ENCODE measurements around the gene PRSS27.
"Not testable (repeated sequence)": the region's sequence is repeated elsewhere in the genome, so short reads cannot be mapped to it uniquely, and the experiment has no call there.

Gene PRSS27

DNA sequence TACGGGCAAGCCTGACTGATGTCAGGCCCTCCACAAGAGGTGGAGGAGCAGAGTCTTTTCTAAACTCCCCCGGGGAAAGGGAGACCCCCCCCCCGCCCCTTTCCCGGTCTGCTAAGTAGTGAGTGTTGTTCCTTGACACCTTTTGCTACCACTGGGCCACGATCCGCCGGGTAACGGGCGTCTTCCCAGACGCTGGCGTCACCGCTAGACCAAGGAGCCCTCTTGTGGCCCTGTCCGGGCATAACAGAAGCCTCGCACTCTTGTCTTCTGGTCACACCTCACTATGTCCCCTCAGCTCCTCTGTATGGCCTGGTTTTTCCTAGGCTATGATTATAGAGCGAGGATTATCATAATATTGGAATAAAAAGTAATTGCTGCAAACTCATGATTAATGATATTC is 50.0 kb downstream of the PRSS27 start:
- DNase-seq, result peak in 3 of 4 experiments; percentile 26 to 48 (median 33)

GRCh38 chr16:2669587-2669986 is 50.4 kb downstream of the PRSS27 start:
- not testable (repeated sequence) for DNase-seq

DNA sequence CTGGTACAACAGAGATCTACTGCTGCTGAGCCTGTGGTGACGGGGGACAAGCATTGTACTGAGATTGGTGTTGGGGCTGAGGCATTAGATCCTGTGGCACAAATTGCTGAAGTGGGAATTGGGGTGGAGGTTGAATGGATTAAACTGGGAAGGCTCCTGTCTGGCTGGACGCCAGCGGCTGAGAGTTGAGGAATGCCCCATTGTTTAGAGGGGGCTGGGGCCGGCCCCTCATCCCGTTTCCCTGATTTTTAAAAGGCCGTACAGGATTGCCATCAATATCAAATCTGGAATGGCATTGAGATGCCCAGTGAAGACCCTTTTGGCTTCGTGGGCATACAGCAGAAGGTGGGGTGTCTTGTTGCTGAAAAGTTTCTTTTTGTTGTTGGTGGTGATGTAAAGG is 53.4 kb downstream of the PRSS27 start:
- not testable (repeated sequence) for DNase-seq

GRCh38 chr16:2664574-2664982 is 55.4 kb downstream of the PRSS27 start:
- DNase-seq, result no peak

GRCh38 chr16:2663553-2664546 is 56.2 kb downstream of the PRSS27 start:
- no peak for DNase-seq

Measured in activated CD4-positive, CD25-positive, alpha-beta regulatory T cell (primary cell).